Suppressor macrophage (primary cell): ENCODE measurements around the gene CCDC18.
"Not testable (repeated sequence)": the region's sequence is repeated elsewhere in the genome, so short reads cannot be mapped to it uniquely, and the experiment has no call there.

Experiments
- DNase-seq, 4 experiments: peaks; one replicate each; pipeline ENCODE4 v3.0.0-alpha.2; 2020 to 2022

CCDC18 gene

DNA sequence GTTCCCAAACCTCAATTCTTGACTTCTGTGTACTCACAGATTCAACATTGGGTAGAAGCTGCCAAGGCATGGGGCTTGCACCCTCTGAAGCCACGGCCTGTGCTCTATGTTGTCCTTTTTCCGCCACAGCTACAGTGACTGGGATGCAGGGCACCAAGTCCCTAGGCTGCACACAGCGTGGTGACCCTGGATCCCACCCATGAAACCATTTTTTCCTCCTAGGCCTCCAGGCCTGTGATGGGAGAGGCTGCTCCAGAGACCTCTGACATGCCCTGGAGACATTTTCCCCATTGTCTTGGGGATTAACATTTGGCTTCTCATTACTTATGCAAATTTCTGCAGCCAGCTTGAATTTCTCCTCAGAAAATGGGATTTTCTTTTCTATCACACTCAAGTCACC, 62.7 kb downstream of the CCDC18 start:
- not testable (repeated sequence) for DNase-seq

DNA sequence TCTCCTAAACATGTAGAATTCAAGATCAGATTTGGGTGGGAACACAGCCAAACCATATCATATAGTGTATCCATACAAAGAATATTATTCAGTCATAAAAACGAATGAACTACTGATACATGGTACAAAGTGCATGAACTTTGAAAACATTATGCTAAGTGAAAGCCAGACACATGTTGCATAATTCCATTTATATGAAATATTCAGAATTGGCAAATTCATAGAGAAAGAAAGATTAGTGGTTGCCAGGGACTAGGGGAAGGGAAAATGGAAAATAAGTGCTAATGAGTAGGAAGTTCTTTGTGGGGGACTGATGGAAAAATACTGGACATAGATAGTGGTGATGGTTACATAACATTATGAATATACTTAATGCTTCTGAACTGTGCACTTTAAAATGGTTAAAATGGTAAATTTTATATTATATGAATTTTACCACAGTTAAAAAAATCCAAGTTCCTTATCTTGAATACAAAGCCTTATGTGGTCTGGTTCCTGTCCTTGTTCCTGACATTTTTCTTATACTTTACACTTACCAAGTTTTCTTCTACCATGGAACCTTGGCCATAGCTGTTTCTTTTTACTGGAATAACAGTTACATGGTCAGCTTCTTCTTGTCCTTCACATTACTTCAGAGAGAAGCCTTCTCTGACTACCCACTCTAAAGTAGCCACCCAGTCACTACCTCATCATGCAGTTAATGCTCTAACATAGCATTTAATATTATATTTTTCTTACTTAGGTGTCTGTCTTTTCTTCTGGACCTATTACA, 64.0 kb downstream of the CCDC18 start:
- DNase-seq = peak in 2 of 4 experiments; percentile 10 to 20

DNA sequence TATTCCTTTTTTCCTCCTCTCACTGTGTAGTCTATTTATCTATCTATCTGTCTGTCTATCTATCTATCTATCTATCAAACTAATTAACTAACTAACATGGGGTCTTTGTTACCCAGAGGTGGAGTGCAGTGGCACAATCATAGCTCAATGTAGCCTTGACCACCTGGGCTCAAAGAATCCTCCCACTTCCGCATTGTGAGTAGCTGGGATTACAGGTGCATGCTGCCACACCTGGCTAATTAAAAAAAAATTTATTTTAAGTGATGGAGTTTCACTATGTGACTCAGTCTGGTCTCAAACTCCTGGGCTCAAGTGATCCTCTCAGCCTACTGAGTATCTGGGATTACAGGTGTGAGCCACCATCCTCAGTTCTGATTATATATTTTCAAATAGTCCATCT, 71.4 kb downstream of the CCDC18 start:
- no peak for DNase-seq

DNA sequence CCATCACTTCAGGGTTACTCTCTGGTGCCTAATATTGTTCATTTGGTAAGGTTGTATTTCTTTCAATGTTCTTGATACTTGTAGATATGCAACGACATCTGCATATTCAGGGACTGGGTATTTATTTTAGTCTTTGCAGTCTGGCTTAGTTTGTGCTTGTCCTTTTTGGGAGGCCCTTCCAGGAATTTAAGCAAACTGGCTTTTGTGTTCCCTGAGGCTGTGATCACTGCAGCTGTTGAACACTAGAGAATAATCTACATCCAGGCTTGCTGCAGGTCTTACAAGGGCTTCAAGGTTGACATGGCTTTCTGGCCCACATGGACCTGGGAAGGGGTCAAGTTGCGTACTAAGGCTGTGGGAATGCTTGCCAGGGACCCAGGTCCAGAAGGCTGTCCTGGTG, 72.1 kb downstream of the CCDC18 start:
- DNase-seq = no peak

DNA sequence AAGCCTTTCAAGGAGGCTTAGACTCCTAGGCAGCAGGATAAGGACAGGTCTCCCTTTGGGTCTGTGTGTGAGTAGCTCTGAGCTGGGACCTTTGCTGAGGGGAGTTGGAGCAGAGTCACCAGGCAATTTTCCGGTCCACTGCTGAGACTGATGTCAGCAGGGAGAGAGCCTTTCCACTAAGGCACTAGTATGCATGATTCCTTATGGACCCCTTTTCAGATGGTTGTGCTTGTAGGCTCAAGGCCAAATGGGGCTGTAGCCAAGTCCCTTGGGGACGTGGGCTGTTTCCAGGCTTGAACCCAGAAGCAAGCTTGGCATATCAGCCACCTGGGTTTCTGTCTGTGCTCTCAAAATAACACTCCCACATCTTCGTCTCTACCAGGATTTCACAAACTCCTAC, 73.0 kb downstream of the CCDC18 start:
- no peak for DNase-seq

DNA sequence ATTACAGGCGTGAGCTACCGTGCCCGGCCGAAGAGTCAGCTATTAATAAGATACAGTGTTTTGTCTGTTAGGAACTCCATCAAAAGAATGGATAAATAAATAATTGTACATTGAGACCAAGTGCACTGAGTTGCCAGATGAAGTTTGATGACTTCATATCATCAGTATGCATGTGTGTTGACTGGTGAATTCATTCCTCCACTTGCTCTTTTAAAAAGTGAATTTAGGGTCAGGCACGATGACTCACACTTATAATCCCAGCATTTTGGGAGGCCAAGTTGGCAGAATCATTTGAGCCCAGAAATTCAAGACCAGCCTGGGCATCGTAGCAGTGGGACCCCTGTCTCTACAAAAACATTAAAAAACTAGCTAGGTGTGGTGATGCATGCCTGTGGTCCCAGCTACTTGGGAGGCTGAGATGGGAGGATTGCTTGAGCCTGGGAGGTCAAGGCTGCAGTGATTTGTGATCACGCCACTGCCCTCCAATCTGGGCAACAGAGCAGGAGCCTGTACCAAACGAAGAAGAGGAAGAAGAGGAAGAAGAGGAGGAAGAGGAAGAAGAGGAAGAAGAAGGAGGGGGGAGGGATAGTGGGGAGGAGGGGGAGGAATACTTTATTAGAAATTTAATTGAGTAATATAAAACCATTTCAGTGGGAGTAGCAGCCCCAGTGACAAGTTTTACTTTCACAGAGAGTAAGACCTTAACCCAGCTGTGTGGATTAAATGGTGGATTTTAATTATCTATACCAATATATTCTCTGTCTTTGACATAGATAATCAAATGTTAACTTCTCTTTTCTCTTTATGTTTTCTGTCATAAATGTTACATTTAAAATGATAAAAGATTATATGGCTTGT, 74.9 kb downstream of the CCDC18 start:
- DNase-seq = no peak

DNA sequence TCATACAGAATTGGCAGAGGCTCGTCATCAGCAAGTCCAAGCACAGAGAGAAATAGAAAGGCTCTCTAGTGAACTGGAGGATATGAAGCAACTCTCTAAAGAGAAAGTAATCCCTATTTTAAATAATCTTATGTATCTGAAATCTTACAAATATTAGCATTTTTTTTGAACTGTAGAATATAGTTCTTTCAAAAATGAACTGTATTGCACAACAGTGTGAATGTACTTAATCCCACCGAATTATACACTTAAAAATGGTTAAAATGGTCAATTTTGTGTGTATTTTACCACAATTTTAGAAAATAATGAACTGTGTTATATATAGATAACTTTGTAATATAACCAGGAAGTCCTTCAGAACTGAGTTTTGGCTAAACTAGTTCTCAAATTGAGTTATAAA, 75.9 kb downstream of the CCDC18 start:
- DNase-seq = no peak

DNA sequence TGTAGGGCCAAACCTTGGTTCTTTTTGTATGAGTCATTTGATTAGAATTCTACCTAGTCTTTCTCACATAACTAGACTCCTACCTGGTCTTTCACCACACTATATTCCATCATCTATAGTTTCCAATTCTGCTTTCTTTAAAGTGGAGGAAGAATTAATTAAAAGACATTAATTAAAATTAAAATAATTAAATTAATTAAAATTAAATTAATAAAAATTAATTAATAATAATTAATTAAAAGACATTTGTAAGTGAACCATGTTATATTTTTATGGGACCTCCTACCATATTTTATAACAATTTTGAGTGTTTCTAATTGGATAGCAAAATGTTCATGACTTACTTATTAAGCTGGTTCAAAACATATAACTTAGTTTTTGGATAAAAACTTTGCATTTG, 77.4 kb downstream of the CCDC18 start:
- DNase-seq = no peak

DNA sequence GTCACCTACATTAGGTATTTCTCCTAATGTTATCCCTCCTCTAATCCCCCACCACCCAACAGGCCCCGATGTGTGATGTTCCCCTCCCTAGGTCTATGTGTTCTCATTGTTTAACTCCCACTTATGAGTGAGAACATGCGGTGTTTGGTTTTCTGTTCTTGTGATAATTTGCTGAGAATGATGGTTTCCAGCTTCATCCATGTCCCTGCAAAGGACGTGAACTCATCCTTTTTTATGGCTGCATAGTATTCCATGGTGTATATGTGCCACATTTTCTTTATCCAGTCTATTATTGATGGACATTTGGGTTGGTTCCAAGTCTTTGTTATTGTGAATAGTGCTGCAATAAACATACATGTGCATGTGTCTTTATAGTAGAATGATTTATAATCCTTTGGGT, 80.2 kb downstream of the CCDC18 start:
- not testable (repeated sequence) for DNase-seq

DNA sequence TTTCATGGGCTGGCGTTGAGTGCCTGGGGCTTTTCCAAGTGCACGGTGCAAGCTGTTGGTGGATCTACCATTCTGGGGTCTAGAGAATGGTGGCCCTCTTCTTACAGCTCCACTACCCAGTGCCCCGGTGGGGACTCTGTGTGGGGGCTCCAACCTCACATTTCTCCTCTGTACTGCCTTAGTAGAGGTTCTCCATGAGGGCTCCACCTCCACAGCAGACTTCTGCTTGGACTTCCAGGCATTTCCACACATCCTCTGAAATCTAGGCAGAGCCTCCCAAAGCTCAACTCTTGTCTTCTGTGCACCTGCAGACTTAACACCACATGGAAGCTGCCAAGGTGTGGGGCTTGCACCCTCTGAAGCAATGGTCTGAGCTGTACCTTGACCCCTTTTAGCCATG, 82.1 kb downstream of the CCDC18 start:
- DNase-seq = no peak

DNA sequence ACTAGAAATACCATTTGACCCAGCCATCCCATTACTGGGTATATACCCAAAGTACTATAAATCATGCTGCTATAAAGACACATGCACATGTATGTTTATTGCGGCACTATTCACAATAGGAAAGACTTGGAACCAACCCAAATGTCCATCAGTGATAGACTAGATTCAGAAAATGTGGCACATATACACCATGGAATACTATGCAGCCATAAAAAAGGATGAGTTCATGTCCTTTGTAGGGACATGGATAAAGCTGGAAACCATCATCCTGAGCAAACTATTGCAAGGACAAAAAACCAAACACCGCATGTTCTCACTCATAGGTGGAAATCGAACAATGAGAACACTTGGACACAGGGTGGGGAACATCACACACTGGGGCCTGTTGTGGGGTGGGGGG, 88.4 kb downstream of the CCDC18 start:
- not testable (repeated sequence) for DNase-seq

DNA sequence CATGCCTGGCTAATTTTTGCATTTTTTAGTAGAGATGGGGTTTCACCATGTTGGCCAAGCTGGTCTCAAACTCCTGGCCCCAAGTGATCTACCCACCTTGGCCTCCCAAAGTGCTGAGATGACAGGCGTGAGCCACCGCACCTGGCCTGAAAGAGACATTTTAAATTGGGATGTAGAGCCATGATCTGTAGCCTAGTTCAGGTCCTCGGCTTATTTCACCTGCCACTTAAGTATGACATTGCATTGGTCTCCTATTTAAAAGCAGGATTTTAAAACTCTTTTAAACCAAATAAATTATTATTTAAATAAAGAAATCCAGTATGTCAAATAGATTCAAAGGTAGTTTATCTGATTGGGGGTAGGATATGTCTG, 94.7 kb downstream of the CCDC18 start:
- not testable (repeated sequence) for DNase-seq

DNA sequence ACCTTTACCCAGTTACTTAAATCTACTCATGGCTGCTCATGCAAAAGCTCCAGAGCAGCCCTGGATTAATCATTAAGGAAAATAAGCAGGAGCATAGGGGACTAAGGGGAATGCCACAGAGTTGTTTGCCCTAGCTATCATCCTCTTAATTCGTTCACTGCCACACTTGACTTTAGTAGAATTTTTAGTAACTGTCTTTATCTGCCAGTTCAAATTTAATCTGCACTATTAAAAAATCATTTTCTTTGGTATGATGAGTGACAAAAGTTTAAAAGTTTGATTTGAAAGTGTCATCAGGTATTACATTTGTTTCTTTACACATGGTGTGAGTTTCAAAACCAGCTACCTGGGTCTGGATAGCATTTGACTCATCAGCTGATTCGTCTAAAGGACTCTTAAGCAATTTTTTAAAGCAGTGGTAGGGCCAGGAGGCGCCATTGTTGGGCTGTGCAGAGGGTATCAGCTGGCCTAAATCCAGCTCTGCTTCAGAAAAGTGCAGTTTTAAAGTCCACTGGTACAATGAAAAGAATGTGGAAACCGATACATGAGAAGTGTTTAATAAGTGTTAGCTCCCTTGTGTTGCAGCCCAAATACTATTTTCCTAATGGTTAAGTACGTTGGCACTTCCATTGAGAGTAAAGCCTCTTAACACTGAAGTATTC, 95.2 kb downstream of the CCDC18 start:
- DNase-seq = no peak

DNA sequence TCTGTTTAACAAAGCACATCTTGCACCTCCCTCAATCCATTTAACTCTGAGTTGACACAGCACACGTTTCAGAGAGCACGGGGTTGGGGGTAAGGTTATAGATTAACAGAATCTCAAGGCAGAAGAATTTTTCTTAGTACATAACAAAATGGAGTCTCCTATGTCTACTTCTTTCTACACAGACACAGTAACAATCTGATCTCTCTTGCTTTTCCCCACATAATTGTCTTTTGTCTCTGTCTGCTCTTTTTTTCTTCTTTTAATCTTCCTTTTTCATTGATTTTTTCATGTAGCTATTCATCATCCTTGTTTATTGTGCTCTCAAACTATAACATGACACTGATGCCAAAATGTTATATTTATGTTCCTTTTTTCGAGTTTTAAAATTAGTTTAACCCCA, 97.0 kb downstream of the CCDC18 start:
- not testable (repeated sequence) for DNase-seq

DNA sequence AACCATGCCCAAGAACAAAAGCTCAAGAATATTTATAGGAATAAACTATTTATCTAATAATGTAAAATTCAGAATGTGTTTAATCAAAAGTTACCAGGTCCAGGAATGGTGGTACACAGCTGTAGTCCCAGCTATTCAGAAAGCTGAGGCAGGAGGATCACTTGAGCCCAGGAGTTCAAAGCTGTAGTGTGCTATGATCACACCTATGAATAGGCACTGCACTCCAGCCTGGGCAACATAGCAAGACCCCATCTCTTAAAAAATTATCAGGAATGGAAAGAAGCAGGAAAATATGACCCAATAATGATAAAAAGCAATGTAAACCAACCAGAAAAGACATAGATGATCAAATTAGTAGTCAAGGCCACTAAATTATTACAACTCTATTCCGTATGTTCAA, 103.0 kb downstream of the CCDC18 start:
- DNase-seq = no peak

DNA sequence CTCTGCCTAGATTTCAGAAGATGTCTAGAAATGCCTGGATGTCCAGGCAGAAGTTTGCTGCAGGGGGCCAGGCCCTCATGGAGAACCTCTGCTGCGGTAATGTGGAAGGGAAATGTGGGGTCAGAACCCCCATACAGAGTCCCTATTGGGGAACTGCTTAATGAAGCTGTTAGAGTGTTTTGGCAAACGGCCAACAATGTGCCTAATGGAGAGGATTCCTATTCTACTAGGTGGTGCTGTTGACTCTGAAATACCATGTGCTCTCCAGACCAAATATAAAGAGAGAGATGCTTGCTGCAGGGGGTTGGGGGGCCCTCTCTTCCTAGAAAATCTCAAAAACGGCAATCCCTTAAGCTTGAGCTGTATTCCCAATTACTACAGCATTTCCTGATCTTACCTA, 108.0 kb downstream of the CCDC18 start:
- peak in 1 of 4 experiments; percentile 5 for DNase-seq

DNA sequence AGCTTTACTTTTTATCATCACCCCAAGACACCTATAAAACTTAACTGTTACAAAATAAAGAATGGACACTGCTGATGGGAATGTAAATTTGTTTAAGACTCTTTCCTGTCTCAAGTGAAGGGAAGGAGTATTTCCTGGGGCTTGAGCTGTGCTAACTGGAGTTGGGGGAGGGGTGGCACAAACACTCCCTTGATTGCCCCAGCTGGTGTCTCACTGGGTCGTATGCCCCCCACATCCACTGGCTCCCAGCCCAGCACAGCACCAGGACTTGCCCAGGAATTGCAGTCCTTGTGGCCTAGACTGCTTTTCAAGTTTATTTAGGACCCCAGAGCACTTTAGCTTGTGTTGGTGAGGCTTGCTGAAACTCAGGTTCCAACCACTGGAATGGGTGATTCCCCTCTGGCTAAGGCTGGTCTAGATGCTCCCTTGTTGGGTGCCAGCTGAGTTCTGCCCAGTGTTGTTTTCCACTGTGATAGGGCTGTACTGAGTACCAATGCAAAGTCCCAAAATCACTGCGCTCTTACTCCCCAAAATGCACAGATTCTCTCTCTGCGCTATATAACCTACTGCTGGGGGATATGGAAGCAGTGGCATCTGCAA, 116.1 kb downstream of the CCDC18 start:
- no peak for DNase-seq

DNA sequence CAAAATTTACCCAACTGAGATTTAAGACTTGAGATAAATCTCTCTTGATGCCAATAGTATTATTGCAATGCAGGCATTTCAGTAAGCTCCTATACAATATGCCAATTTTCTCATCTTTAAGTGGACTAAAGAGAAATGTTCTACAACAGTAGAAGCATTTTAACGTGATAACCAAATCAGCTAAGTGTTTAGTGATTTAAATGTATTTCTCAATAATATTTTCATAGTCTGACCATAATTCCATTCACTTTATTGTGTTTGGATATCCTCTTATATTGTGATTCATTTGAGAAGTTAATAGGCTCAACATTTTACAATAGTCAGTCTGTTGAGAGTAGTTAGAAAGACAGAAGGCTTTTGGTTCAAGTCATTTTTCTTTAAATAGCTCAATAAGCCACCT, 120.6 kb downstream of the CCDC18 start:
- no peak for DNase-seq

DNA sequence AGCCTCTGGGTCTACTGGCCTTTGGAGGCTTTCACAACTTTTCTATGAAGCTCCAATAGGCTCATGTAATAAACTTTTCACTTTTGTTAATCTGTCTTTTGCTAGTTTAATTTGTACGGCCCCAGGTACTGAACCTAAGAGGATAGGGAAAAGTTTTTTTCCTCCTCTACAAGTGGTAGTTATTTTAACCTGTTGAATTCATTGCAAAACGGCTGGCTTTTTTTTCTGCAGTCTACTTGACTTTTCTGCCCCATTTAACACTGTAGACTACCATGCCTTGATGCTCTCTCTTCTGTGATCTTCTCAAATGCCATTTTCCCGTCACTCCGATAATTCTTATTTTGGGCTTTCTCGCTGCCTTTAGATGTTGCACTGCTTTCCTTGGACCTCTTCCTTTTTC, 121.6 kb downstream of the CCDC18 start:
- no peak for DNase-seq

DNA sequence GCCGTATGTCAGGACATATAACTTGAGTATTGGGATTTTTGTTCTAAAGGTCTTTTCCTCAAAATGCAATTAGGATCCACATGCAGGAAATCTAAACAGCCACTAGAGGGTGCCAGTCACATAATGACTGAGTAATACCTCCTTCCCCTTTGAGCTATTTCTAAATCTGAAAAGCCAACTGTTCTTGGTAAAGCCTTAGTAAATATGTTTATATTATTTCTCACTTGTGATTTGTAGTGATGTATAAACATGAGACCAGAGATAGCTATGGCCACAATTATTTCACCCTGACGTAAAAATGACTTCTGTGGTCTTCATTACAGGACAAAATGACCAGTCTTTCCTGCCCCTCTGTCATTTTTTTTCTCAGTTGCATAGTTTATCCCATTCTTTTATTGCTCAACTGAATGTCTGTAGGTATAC, 124.2 kb downstream of the CCDC18 start:
- peak; percentile 66 to 87 (median 80) for DNase-seq

DNA sequence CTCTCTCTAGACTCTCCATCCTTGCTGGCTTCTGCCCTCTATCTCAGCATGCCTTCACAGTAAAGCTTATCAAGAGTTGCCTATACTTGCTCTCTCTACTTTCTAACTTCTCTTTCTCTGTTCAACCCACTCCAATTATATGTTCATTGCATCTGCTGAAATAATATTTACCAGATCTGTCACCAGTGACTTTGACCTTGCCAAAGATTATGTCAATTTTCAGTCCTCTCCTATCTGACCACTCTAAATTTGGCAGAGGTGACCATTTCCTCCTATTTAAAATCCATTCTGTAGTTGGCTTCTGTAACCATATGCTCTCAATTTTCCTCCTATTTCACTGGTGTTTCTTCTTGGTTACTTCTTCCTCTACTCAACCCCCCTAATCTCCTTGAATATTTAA, 126.4 kb downstream of the CCDC18 start:
- no peak for DNase-seq

DNA sequence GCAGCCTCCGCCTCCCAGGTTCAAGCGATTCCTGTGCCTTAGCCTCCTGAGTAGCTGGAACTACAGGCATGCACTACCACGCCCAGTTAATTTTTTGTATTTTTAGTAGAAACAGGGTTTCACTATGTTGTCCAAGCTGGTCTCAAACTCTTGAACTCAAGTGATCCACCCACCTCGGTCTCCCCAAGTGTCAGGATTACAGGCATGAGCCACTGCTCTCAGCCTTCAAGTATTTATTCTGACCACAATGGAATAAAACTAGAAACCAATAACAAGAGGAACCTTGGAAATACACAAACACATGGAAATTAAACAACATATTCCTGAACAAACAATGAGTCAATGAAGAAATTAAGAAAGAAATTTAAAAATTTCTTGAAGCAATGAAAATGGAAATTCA, 132.5 kb downstream of the CCDC18 start:
- DNase-seq = no peak

DNA sequence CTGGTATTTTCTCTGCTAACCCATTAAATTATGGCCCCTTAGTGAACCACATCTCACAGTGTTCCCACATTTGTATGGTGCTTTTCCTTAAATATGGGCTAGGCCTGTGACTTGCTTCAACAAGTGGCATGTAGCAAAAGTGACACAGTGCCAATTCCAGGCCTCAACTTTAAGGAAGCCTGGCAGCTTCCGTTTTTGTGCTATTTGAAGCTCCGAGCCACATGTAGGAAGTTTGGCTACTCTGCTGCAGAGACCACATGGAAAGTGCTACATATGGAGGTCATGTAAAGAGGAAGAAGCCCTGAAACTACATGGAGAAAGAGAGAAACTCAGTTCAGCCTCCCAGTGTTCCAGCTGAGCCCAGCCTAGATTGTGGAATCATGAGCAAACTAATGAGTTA, 136.7 kb downstream of the CCDC18 start:
- DNase-seq = peak; percentile 86 to 95 (median 90)
